OCI-LY7 (cell line): ENCODE data around the gene HOXC11.

Experiments
- CTCF ChIP-seq: fragments of 200-600 bp; sonication (generic); conservative IDR thresholded peaks from 2 replicates; pipeline ENCODE4 v1.5.1; 2014; ENCODE audit warnings: mild to moderate bottlenecking, antibody characterized with exemption, low read length, moderate library complexity, mixed read lengths
- EZH2phosphoT487 ChIP-seq: fragments of 200-600 bp; sonication (generic); IDR thresholded peaks from 2 replicates; pipeline ENCODE4 v1.6.1; 2018; ENCODE audit warnings: low read depth, borderline replicate concordance, mild to moderate bottlenecking, mixed run types, antibody characterized with exemption, low read length, moderate library complexity, mixed read lengths

DNA sequence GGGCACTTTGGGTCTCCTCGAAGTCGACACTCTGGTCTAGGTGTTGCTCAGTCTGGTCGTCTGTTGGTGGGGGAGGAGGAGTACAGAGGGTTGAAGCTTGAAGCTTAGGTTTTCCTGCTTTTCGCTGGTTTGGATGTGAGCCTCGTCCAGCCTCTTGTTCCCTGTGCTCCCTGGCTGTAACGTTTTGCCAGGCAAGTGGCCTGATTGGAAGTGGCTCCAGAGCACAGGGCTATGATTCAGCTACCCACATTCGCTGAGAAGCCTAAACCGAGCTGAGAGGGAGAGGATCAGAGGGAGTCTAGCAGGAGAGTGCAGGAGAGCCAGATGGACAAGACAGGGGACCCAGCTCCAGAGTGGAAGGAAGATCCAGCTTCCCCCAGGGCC is 18.1 kb downstream of the HOXC11 start:
- TF ChIP-seq CTCF = no peak
- no peak for TF ChIP-seq EZH2phosphoT487
